Measurements from ENCODE around the gene MRGPRF.

The MRGPRF gene

DNA sequence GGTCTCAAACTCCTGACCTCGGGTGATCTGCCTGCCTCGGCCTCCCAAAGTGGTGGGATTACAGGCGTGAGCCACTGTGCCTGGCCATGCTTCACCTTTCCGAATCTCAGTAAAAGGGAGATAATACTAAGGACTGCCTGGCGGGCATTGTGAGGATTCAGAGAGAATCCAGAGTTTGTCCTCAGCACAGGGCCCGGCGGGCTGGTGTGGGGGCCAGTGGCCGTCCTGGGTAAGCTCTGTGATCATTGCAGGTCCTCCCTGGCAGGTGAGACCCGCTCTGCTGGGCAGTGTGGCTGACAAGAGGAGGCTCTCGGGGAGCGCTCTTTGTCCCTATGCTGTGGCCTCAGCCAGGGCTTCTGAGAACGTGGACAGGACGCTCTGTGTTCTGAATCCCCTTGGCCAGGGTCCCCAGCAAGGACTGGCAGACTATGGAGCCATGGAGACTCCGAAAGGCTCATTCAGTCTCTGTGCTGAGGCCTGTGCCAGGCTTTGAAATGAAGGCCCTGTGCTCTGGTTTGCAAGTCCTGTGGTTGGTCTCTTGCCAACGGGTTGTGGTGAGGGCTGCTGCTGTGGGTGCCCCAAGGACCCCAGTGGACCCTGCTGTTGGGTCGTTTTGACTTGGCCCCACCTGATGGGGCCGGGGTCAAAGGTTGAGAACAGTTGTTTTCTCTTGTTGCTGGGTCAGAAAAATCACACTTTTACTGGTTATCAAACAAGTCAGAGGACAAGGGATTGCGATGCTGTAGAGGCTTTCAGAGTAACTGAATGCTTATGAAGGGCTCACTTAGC is 37.7 kb upstream of the MRGPRF start:
- DNase-seq (ENCODE audit: low read depth in 2 of 2), result no peak

DNA sequence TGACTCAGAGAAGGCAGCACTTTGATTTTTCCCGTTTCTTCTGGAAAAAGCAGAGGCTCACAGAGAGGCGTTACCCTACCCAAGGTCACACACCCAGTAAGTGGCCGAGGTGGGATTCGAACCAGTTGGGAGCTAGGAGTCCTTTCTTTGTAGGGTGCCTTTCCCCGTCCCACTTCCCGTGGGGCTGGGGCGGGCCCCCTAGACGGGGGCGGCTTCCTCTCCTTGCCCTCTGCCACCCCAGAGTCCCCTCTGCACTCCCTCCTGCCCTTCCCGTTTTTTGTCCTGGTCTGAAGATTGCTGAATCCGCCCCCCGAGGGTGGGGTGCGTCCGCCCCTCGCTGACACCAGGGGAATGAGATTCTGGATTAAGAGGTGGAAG is 36.4 kb upstream of the MRGPRF start:
- no peak for DNase-seq (ENCODE audit: low read depth in 2 of 2)

DNA sequence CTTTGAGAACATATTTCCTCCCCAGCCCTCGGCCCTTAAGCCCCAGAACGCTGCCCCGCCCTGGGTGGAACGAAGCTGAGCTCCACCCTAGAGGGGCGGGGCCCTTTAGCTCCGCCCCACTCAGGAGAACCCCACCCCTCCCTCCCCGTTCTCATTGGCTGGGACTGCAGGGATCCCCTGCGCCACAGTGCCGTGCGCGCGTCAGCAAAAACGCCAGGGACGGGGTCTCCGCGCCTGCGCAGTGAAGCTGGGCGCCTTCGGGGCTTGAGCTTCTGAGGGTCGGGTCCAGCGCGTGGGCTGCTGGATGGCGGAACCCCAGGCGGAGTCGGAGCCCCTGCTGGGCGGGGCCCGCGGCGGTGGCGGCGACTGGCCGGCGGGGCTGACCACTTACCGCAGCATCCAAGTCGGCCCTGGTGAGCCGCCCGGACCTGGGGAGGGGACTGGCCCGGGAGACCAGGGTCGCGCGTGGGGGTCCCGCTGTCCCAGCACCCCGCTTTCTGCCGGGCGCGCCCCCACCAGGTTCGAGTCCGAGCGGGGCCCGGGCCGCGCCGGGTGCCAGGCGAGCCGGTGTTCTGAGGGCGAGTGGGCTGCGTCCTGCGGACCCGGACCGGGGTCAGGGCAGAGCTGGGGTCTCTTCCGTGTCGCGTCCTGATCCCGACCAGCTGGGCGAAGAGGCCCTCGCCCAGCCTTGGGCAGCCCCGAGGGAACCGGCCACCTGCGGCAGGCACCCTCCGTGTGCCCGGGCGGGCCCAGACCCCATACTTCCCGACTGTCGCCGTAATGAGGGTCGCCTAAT is 35.8 kb upstream of the MRGPRF start, which contains the start of gene TPCN2:
TPCN2 (plus strand) TSS at position 239 of the 796 bp plus-strand sequence; CDS start at position 305, 66 bp downstream.
- DNase-seq (ENCODE audit: low read depth in 2 of 2), result peak; percentile 70 to 86

DNA sequence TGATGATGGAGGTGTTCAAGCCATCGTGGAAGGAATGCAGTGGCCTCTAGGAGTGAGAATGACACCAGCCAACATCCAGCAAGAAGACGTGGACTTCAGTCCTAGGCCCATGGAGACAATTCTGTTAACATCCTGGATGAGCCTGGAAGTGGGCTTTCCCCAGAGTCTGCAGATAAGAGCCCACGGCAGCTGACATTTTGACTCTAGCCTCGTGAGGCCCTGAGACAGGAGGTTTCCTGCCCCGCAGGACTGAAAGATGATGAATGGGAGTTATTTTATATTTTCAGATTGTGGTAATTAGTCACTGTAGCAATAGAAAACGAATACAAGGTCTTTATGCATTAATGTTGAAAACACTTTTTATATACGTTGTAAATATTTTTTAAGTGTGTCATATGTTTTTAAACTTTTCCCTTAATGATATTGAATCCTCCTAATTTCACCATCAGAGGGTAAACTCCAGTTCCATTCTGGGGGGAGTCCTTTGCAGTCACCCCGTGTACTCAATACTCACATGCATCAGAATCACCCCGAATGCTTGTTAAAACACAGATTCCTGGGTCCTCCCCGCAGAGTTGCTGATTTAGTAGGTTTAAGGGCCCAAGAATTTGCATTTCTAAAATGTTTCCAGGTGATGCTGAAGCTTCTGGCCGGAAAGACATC is 35.1 kb upstream of the MRGPRF start:
- DNase-seq (ENCODE audit: low read depth in 2 of 2), result no peak

DNA sequence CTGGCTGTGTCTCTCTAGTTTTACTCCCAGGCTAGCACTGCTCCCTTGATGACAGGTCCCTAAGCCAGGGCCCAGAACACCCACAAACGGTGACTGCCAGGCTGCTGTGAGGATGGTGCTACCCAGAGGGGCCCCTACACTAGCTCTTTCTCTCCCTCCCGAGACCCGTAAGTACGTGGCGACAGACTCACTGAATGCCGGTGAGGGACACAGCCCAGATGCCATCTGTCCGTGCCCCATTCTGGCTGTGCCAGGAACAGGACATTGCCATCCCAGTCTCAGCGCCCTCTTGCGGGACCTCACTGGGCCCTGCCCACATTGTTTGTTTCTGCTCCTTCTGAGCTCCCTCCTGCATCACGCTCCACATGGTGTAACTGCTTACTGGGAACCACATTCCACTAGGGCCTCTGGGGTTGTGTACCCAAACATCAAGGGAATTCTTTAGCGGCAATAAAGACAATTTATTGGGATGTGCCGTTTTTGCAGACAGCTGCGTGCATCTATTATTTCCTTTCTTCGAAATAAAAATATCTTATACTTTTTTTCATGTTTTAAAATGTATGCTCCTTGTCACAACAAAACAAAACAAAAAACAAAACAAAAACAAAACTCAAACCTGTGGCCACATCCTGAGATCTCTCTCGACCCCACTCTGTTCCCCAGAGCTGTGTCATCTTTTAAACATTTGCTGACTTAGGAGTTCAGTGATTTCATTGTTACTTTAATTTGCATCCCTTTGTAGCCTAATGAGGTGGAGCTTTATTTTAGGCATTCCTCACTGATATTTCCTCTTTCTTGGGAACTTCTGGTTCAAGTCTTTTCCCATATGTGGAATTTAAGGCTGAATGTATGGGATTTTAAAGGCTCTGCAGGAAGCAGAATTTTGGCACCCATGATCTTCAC is 31.3 kb upstream of the MRGPRF start:
- no peak for DNase-seq (ENCODE audit: low read depth in 2 of 2)

DNA sequence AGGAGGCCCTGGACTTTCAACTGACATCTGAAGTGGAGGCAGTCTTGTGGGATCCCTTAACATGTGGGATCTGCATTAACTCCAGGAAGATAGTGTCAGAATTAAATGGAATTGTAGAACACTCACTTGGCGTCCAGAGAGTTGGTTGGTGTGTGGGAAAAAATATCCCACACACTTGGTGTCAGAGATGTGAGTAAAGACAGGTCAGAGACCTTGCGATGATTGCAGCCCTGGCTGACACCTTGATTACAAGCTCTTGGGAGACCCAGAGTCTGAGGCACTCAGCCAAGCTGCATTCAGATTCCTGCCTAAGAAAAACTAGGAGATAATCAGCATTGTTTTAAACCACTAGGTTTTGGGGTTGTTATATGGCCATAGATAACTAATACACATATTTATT is 28.5 kb upstream of the MRGPRF start:
- no peak for DNase-seq (ENCODE audit: low read depth in 2 of 2)

DNA sequence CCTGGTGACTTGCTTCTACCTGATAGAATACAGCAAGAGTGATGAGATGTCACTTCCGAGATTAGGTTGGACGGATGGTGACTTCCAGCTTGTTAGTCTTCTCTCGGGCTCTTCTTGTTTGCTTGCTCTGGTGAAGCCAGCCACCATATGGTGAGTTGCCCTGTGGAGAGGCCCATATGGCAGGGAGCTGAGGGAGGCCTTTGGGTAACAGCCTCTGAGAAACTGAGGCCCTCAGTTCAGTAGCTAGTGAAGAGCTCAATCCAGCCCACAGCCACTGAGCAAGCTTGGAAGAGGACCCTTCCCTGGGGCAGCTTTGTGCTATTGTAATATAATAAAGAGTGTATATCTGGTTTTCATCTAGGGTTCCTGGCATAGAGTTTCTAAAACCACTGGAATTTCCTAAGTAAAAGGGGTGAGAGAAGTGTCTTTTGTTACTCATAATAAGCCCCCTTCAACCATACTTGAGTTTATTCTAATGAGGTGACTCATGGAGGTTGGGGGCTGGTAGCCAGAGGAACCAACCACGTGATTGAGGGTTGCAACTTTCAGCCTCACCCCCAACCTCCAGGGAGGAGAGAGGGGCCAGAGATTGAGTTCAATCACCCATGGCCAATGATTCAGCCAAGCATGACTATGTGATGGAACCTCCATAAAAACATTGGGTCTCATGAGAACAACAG is 27.7 kb upstream of the MRGPRF start:
- DNase-seq (ENCODE audit: low read depth in 2 of 2), result no peak

DNA sequence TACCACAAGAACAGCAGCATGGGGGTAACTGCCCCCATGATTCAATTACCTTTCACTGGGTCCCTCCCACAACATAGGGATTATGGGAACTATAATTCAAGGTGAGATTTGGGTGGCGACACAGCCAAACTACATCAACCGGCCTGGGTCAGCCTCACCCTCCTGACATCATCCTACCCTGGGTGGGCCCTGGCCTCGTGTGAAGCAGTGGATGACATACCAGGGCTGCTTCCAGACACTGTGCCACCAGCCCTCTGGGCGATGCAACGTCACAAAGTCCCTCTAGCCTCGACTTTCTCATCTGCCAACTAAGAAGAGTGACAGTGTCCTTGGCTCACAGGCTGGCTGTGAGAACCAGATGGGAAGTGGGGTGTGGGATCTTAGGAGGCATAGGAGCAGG is 27.0 kb upstream of the MRGPRF start:
- no peak for DNase-seq (ENCODE audit: low read depth in 2 of 2)

DNA sequence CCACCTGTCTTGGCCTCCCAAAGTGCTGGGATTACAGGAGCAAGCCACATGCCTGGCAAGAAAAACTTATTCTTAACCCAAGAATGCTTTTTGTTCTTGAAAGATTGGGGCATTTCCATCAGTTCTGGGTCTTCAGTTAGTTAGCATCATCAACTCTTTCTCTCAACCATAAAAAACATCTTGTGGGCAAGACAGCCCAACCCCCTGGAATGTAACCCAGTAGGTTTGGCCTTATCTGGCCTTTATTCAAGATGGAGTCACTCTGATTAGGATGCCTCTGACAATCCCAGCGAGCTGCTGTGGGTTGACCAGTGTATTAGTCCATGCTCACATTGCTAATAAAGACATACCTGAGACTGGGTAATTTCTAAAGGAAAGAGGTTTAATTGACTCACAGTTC is 26.5 kb upstream of the MRGPRF start:
- DNase-seq (ENCODE audit: low read depth in 2 of 2), result no peak

DNA sequence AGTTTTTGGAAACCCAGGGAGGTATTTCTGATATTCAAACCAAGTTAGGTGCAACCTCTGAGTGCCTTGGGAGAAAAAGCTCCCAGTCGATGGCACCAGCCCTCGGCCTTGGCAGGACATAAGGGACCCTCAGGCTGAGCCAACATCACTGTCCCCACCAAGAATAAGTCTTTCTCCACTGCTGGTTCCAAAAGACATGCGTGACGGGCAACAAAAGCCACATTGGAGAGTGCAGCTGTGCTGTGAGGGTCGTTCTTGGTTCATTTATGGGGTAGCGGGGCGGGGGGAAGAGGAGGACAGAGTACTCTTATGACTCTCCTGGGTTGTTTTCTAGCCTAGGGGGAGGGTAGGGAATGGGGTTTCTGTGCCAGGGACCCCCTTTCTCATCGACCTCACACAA is 24.5 kb upstream of the MRGPRF start:
- no peak for DNase-seq (ENCODE audit: low read depth in 2 of 2)

DNA sequence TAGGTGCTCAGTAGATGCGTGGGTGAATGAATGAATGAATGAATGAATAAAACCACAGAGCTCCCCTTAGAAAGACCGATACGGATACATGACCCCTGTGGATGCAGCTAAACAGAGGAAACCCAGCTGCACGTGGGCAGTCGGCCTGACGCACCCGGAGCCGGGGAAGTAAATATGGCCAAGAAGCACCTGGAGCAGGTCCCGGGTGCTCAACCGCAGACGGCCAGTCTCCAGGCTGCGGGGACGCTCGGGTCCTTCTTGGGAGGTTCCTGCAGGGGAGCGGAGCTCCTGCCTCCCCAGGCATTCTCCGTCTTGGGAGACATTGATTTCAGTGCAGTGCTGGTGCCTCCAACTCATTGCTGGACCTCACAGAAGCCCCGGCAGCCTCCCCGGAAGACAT is 24.0 kb upstream of the MRGPRF start:
- no peak for DNase-seq (ENCODE audit: low read depth in 2 of 2)

DNA sequence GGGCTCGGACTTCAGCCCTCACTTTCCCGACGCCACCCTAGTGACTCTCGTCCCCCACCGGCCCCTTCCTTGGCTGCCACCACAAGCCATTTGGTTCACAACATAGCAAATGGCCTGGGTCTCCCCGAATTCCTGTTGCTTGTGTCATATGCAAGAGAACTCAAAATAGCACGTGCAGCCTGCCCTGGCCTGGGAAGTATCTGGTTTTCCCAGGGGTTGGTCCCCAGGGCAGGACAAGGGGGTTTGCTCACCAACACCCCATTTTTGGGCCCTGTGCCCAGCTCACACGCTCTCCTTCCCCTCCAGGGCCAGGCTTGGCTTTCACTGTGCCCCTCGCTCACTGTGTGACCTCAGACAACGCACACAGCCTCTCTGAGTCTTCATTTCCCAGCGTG is 22.9 kb upstream of the MRGPRF start:
- DNase-seq (ENCODE audit: low read depth in 2 of 2), result no peak

DNA sequence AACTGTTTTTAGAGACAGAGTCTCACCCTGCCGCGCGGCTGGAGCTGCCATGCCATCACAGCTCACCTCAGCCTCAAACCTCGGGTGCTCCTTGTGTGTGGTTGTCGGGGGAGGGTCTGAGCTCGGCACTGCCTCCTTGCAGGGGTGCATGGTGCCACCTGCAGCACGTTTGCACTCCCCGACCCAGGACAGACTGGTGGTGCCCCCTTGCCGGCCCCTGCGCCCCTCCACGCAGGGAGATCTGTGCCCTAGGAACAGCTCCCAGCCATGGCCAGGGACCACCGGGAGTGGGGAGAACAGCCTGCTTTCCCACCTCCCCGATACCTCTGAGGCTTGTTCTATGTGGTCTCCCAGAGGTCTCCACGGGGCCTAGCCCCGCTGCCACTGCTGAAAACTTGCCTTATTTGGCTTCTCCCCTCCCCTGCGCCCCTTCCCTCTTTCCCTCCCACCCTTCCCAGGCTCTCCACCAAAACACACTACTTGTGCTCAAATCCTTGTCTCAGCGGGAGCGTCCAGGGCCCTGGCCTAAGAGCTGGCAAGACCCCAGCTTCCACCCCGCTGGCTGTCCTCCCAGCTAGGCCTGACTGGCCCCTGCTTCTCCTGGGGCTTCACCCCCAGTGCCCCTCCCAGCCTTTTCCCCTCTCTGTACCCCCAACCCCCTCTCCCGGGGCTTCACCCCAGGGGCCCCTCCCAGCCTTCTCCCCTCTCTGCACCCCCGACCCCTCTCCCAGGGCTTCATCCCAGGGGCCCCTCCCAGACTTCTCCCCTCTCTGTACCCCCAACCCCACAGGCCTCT is 22.3 kb upstream of the MRGPRF start:
- no peak for DNase-seq (ENCODE audit: low read depth in 2 of 2)

DNA sequence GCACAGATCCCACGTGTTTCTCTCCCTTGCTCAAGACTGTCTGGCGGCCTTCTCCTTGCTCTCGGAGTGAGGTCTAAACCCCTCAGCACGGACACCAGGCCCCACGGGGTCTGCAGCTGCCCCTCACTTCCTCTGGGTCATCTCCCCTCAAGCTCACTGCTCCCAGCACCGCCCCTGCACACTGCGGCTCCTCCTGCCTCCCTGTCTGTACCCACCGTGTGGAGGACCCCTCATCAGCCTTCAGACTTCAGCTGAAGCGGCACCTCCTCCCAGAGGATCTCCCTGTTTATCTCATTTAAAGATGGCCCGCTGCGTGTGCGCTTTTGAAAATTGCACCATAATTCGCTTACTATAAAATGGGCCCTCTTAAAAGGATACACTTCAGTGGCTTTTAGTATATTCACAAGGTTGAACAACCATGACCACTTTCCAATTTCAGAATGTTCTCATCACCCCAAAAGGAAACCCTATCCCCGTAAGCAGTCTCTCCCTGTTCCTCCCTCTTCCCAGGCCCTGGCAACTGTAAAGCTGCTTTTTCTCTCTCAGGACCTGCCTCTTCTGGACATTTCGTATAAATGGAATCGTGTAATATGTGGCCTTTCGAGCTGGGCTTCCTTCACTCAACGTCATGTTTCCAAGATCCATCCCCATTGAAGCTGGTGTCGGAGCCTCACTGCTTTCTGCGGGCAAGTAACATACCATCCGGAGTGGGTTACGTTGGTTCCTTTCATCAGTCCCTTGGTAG is 21.2 kb upstream of the MRGPRF start:
- DNase-seq (ENCODE audit: low read depth in 2 of 2), result no peak

DNA sequence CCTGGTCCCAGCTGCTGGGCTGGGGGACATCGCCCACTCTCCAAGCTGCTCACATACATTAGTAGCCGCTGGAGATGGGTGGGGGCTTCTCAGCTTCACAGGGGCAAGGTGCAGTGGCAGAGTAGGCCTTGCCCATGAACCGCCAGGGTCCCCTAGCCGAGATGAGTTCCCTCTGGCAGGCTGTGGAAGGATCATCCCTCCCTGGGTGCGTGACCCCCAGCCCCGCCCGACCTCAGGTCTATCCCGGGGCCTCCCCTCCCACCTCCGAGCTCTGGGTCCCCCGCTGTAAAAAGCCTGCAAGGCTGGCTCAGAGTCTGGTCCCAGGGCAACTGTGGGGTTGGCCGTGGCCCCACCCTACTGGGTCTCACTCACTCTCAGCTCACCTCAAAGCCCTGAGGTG is 20.4 kb upstream of the MRGPRF start:
- DNase-seq (ENCODE audit: low read depth in 2 of 2), result no peak

DNA sequence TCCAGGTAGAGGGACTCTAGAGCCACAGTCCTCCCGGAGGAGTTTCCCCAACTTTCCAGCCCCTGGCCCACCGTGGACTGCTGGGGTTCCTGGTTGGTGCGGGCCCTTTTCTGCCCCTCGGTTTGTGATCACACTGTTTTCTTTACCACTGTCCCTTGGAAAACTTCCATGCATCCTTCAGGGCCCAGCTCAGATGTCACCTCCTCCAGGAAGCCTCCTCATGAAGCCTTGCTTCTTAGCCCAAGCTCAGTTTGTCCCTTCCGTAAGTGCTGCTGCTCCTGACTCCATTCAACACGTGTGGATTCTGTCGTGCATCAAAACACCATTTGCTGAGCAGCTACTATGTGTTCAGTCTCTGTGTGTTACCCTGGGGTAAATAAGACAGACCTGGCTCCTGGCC is 19.8 kb upstream of the MRGPRF start:
- DNase-seq (ENCODE audit: low read depth in 2 of 2), result no peak

DNA sequence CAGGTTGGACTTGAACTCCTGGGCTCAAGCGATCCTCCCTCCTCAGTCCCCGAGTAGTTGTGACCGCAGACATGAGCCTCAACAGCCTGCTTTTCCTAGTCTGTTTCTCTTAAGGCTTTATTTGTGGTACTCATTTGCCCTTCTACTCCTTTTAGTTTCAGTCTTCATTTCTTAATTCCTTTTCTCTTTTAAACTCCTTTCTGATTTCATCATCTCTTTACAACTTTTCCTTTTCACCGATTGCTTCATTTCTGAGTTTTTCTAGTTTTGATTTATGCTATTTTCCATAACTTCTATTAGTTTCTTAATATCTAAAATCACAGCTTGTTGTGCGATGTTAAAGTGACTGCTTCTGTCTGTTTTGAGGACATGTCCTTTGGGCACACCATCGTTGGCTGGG is 17.3 kb upstream of the MRGPRF start:
- no peak for DNase-seq (ENCODE audit: low read depth in 2 of 2)

DNA sequence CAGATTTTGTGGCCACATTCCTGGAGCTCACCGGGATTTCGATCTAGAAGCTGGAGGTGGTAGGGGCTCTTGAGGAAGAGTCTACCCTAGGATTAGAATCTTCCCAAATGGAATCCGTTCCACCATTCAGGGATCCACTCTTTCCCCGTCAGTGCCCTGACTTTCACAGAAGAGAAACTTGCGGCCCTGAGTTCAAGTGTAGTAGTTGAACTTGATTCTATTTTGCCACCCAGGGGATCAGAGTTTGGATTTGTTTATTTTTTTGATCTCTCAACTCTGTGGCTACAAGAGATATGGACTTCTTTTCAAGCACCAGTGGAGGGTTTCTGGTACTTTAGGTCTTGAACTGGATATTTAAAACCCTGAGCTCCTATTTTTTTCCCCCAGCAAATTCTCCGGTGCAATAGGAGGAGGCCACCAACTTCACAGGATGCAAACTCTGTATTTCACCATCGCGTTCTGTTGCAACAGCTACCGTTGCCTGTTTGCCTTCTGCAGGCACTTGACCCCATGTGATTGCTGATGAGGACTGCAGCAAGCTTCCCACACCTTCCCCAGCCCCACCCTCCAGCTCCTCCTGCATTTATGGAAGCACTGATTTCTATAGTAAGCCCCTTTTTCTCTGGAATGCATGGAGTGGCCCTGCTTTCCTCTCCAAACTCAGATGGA is 14.8 kb upstream of the MRGPRF start:
- no peak for DNase-seq (ENCODE audit: low read depth in 2 of 2)

DNA sequence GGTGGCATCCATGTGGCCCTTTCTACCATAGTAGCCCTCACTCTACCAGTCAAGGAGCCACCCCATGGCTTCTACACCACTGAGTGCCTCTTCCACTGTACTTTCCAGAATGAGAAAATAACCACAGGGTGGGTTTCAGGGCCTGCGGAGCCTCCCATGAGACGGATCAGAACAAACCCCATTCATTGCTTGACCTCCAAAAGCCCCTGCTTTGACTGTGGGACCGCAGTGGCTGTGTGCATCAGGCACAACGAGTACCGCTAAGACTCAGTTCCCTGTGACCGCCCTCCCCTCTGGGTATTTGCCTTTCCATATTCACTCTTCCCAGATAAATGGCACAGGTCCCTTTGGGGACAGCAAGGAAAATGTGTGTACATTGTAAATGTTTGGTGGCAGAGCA is 11.5 kb upstream of the MRGPRF start:
- DNase-seq (ENCODE audit: low read depth in 2 of 2), result no peak
